Activated CD4-positive, CD25-positive, alpha-beta regulatory T cell treated with anti-CD3 and anti-CD28 coated beads, Interleukin-2, amount 50 U/mL, for 72 hours (primary cell): Measurements from ENCODE around the gene TMIGD1.
"Not testable (repeated sequence)": the region's sequence is repeated elsewhere in the genome, so short reads cannot be mapped to it uniquely, and the experiment has no call there.

Experiments
- DNase-seq: peaks from one replicate; pipeline ENCODE4 v3.0.0; 2021

TMIGD1 gene

GRCh38 chr17:30358055-30358760, 24.4 kb upstream of the TMIGD1 start:
- DNase-seq = no peak

- DNase-seq = no peak
Measured at GRCh38 chr17:30357476-30357875, 23.6 kb upstream of the TMIGD1 start.

GRCh38 chr17:30354701-30355100, 20.8 kb upstream of the TMIGD1 start:
- DNase-seq = no peak

- no peak for DNase-seq
Measured at GRCh38 chr17:30352240-30352814, 18.5 kb upstream of the TMIGD1 start.

GRCh38 chr17:30351735-30352134, 17.9 kb upstream of the TMIGD1 start:
- no peak for DNase-seq

- DNase-seq = not testable (repeated sequence)
Measured at GRCh38 chr17:30351263-30351662, 17.4 kb upstream of the TMIGD1 start.

GRCh38 chr17:30349252-30349651, 15.4 kb upstream of the TMIGD1 start:
- DNase-seq = no peak

GRCh38 chr17:30347488-30347887, 13.6 kb upstream of the TMIGD1 start:
- DNase-seq = no peak

- no peak for DNase-seq
Measured at GRCh38 chr17:30346221-30346795, 12.5 kb upstream of the TMIGD1 start.

GRCh38 chr17:30345527-30346075, 11.7 kb upstream of the TMIGD1 start:
- no peak for DNase-seq

GRCh38 chr17:30345089-30345433, 11.2 kb upstream of the TMIGD1 start:
- no peak for DNase-seq

- no peak for DNase-seq
Measured at GRCh38 chr17:30344283-30345088, 10.6 kb upstream of the TMIGD1 start.

GRCh38 chr17:30343796-30344195, 9.9 kb upstream of the TMIGD1 start:
- no peak for DNase-seq

- not testable (repeated sequence) for DNase-seq
Measured at GRCh38 chr17:30343244-30343643, 9.4 kb upstream of the TMIGD1 start.

GRCh38 chr17:30341703-30342249, 7.9 kb upstream of the TMIGD1 start:
- no peak for DNase-seq

GRCh38 chr17:30340801-30341356, 7.0 kb upstream of the TMIGD1 start:
- no peak for DNase-seq

GRCh38 chr17:30339086-30339485, 5.2 kb upstream of the TMIGD1 start:
- DNase-seq = no peak

- no peak for DNase-seq
Measured at GRCh38 chr17:30337393-30337999, 3.6 kb upstream of the TMIGD1 start.

GRCh38 chr17:30336369-30337171, 2.7 kb upstream of the TMIGD1 start:
- DNase-seq = peak; percentile 54

GRCh38 chr17:30334421-30334820, 564 bp upstream of the TMIGD1 start:
- DNase-seq = no peak

- no peak for DNase-seq
Measured at GRCh38 chr17:30332057-30332542, 1.8 kb downstream of the TMIGD1 start.
